Measurements from ENCODE around the gene HAND1.
A peak's percentile ranks its signal among the peaks of the same experiment; 100 is the strongest.

- TF ChIP-seq CTCF (IDR thresholded peaks at IDR 0.05; ENCODE audit: insufficient read depth, low read length): no peak
- TF ChIP-seq REST (IDR thresholded peaks at IDR 0.05; ENCODE audit: insufficient replicate concordance, low read depth): peak; percentile 25
- 0 out of 2 replicates have a peak, but pooled peaks have one; percentile 54 for TF ChIP-seq SPI1 (IDR thresholded peaks at IDR 0.05; ENCODE audit: borderline replicate concordance, low read depth)
- TF ChIP-seq POLR2AphosphoS5 (IDR thresholded peaks at IDR 0.05; ENCODE audit: low read depth): peak; percentile 60; the same call in 1 of the 2 replicates
- peak; percentile 83 for TF ChIP-seq GABPA (IDR thresholded peaks at IDR 0.05; ENCODE audit: low read depth)
These were observed 32.4 kb downstream of the HAND1 start, which contains the start of gene SAP30L for GRCh38 chr5:154445422-154446194.

Measured in HL-60 (cell line).